Mesendoderm (in vitro differentiated cells): ENCODE measurements around the gene DNAAF1.
A peak's percentile ranks its signal among the peaks of the same experiment; 100 is the strongest.

ENCODE experiments used
- DNase-seq: peaks from one replicate; pipeline ENCODE4 v3.0.0; 2013
- H2AK5ac ChIP-seq: 2 replicates; pipeline ENCODE4 v1.6.1; 2013; ENCODE audit warnings: low read length, inconsistent platforms
- H2BK120ac ChIP-seq: 2 replicates; pipeline ENCODE4 v1.6.1; 2013; ENCODE audit warnings: low read depth, mild to moderate bottlenecking, low read length, moderate library complexity, mixed read lengths
- H2BK15ac ChIP-seq: replicated peaks from 2 replicates; pipeline ENCODE4 v1.6.1; 2013; ENCODE audit warnings: low read depth, mild to moderate bottlenecking, moderate library complexity
- H2BK5ac ChIP-seq: 2 replicates; pipeline ENCODE4 v1.6.1; 2013; ENCODE audit warnings: low read length, inconsistent platforms
- H3K18ac ChIP-seq: 2 replicates; pipeline ENCODE4 v1.6.1; 2013; ENCODE audit warnings: mild to moderate bottlenecking, low read length, mixed read lengths
- H3K23ac ChIP-seq: one replicate; pipeline ENCODE4 v1.6.1; 2013; ENCODE audit warnings: low read length
- H3K27ac ChIP-seq: 2 replicates; pipeline ENCODE4 v1.5.1; 2013; ENCODE audit warnings: low read depth, mild to moderate bottlenecking, inconsistent platforms, low read length, moderate library complexity
- H3K27me3 ChIP-seq: 2 replicates; pipeline ENCODE4 v1.6.1; 2013; ENCODE audit warnings: low read length, control low read depth, mild to moderate bottlenecking, inconsistent platforms; ENCODE audit not compliant: insufficient read depth, poor library complexity
- H3K36me3 ChIP-seq: 2 replicates; pipeline ENCODE4 v1.6.1; 2013; ENCODE audit warnings: low read length, inconsistent platforms; ENCODE audit not compliant: control insufficient read depth, insufficient read depth
- H3K4ac ChIP-seq: one replicate; pipeline ENCODE4 v1.6.1; 2013; ENCODE audit warnings: low read depth, mild to moderate bottlenecking, low read length, moderate library complexity
- H3K4me1 ChIP-seq: 2 replicates; pipeline ENCODE4 v1.6.1; 2013; ENCODE audit warnings: low read depth, low read length, inconsistent platforms; ENCODE audit not compliant: control insufficient read depth
- H3K4me2 ChIP-seq: 2 replicates; pipeline ENCODE4 v1.6.1; 2013; ENCODE audit warnings: low read length
- H3K4me3 ChIP-seq: 2 replicates; pipeline ENCODE4 v1.5.1; 2013; ENCODE audit warnings: mild to moderate bottlenecking, low read length
- H3K56ac ChIP-seq: one replicate; pipeline ENCODE4 v1.6.1; 2013; ENCODE audit warnings: low read length
- H3K79me1 ChIP-seq: 2 replicates; pipeline ENCODE4 v1.6.1; 2013; ENCODE audit warnings: low read length, inconsistent platforms
- H3K79me2 ChIP-seq: 2 replicates; pipeline ENCODE4 v1.6.1; 2013; ENCODE audit warnings: mild to moderate bottlenecking, low read length; ENCODE audit not compliant: control insufficient read depth, insufficient read depth
- H3K9ac ChIP-seq: 2 replicates; pipeline ENCODE4 v1.6.1; 2013; ENCODE audit warnings: low read length, inconsistent platforms
- H4K5ac ChIP-seq: one replicate; pipeline ENCODE4 v1.6.1; 2013; ENCODE audit warnings: low read length
- H4K8ac ChIP-seq: one replicate; pipeline ENCODE4 v1.6.1; 2013; ENCODE audit warnings: low read depth, mild to moderate bottlenecking, control low read depth, low read length, moderate library complexity
- WGBS: extraction: QIAGEN DNeasy Blood & Tissue Kit; methylation state at CpG from one replicate; pipeline ENCODE4 v1.1.7; 2013; ENCODE audit warnings: low lambda C conversion rate, missing lambda C conversion rate; ENCODE audit not compliant: insufficient coverage; ENCODE audit errors: extremely low coverage; 5-methylcytosine and 5-hydroxymethylcytosine counted together

The DNAAF1 gene

GRCh38 chr16:84143784-84144199 is 1.3 kb upstream of the DNAAF1 start:
- no peak overlapping the region for H4K5ac ChIP-seq
- H3K4me2 ChIP-seq, result peak overlapping the region; percentile 98
- no peaks in the 10 kb centered on the region for H3K36me3 ChIP-seq
- peak overlapping the region; percentile 89 for H3K9ac ChIP-seq
- H2AK5ac ChIP-seq, result no peak overlapping the region
- H3K4me1 ChIP-seq, result peaks cover 5% of the 10 kb centered on the region
- H3K18ac ChIP-seq, result no peak overlapping the region
- peaks cover 7% of the 10 kb centered on the region for H3K79me2 ChIP-seq
- peak overlapping the region; percentile 90 for H3K56ac ChIP-seq
- no peak overlapping the region for H2BK5ac ChIP-seq
- no peak overlapping the region for H2BK120ac ChIP-seq
- H3K79me1 ChIP-seq, result peaks cover 8% of the 10 kb centered on the region
- no peaks in the 10 kb centered on the region for H3K27me3 ChIP-seq
- peak; percentile 47 for DNase-seq
- H3K27ac ChIP-seq, result no peak overlapping the region
- WGBS, result no CpG with 5 or more reads among the region's 13 CpGs
- no peak overlapping the region for H3K4ac ChIP-seq
- peak overlapping the region; percentile 89 for H3K4me3 ChIP-seq
- no peak overlapping the region for H2BK15ac ChIP-seq
- H3K23ac ChIP-seq, result no peak overlapping the region
- H4K8ac ChIP-seq, result no peak overlapping the region

DNA sequence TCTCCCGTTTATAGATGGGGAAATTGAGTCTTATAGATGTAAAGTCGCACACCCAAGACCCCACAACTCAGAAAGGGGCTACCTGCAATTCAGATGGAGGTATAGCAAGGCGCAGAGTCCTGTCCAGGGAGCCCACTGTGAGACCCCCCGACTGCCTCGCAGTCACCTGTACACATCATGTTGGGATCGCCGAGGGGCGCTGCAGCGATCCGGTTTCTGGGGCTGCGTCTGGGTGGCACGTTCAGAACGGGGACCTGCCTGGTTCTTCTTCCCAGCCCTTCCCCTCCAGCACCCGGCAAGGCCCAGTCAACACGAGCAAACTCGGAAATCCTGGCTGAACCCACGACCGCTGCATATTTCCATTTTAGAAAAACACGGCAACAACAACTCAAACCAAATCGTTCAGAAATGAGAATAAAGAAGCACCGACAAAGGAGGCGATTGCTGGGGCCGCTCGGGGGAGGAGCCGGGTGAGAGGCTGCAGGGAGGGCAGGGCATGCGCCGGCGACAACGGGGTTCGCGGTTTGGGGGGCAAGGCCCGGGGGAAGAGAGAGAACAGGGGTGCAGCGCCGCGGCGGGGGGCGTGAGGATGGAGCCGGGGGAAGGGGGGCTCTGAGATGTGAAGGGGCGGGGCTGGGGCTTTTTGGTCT is 774 bp upstream of the DNAAF1 start:
- peak overlapping the region; percentile 89 for H3K9ac ChIP-seq
- H2BK120ac ChIP-seq, result no peak overlapping the region

DNA sequence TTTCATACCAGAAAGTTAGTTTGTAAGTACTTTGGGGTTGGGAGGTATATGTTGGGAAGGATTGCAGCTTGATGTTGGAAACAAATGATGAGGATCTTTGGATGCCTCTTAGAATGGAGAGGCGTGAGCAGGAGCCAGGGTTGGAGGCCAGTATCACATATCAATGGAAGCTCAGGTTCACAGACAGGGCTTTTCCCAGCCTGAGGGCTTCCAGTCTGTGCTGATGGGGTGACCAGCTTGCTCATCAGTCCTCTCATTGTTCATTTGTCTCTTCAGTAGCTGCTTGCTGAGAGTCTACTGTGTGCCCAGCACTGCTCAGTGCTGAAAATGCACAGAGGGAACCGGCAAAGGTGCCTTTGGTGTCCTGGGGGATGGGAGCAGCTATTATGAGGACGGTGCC is 5.8 kb downstream of the DNAAF1 start:
- H2BK5ac ChIP-seq, result no peak overlapping the region
- no peak overlapping the region for H3K56ac ChIP-seq
- no peak overlapping the region for H4K8ac ChIP-seq
- no CpG with 5 or more reads among the region's 3 CpGs for WGBS
- H3K27me3 ChIP-seq, result no peaks in the 10 kb centered on the region
- no peak overlapping the region for H3K18ac ChIP-seq
- no peak overlapping the region for H2BK15ac ChIP-seq
- H3K79me2 ChIP-seq, result no peaks in the 10 kb centered on the region
- no peak overlapping the region for H4K5ac ChIP-seq
- no peak overlapping the region for H3K4ac ChIP-seq
- no peak for DNase-seq
- no peak overlapping the region for H3K4me2 ChIP-seq
- no peak overlapping the region for H3K9ac ChIP-seq
- no peaks in the 10 kb centered on the region for H3K36me3 ChIP-seq
- no peak overlapping the region for H3K4me3 ChIP-seq
- no peak overlapping the region for H3K27ac ChIP-seq
- no peak overlapping the region for H2BK120ac ChIP-seq
- no peak overlapping the region for H3K23ac ChIP-seq
- H3K4me1 ChIP-seq, result no peaks in the 10 kb centered on the region
- H3K79me1 ChIP-seq, result no peaks in the 10 kb centered on the region
- no peak overlapping the region for H2AK5ac ChIP-seq

More for the DNA sequence above, 774 bp upstream of the DNAAF1 start:
- peaks cover 7% of the 10 kb centered on the region for H3K79me2 ChIP-seq
- H3K27me3 ChIP-seq, result no peaks in the 10 kb centered on the region
- peak overlapping the region; percentile 98 for H3K4me2 ChIP-seq
- DNase-seq, result peak; percentile 34
- no peak overlapping the region for H2AK5ac ChIP-seq
- peak overlapping the region; percentile 58 for H3K4ac ChIP-seq
- H3K36me3 ChIP-seq, result no peaks in the 10 kb centered on the region
- H4K8ac ChIP-seq, result no peak overlapping the region
- H3K18ac ChIP-seq, result peak overlapping the region; percentile 71
- peak overlapping the region; percentile 89 for H3K4me3 ChIP-seq
- no peak overlapping the region for H2BK5ac ChIP-seq
- H3K27ac ChIP-seq, result peak overlapping the region; percentile 38
- H2BK15ac ChIP-seq, result no peak overlapping the region
- peak overlapping the region; percentile 39 for H3K23ac ChIP-seq
- no CpG with 5 or more reads among the region's 39 CpGs for WGBS
- H3K56ac ChIP-seq, result peak overlapping the region; percentile 90
- H3K79me1 ChIP-seq, result peaks cover 8% of the 10 kb centered on the region
- H3K4me1 ChIP-seq, result peaks cover 2% of the 10 kb centered on the region
- no peak overlapping the region for H4K5ac ChIP-seq

DNA sequence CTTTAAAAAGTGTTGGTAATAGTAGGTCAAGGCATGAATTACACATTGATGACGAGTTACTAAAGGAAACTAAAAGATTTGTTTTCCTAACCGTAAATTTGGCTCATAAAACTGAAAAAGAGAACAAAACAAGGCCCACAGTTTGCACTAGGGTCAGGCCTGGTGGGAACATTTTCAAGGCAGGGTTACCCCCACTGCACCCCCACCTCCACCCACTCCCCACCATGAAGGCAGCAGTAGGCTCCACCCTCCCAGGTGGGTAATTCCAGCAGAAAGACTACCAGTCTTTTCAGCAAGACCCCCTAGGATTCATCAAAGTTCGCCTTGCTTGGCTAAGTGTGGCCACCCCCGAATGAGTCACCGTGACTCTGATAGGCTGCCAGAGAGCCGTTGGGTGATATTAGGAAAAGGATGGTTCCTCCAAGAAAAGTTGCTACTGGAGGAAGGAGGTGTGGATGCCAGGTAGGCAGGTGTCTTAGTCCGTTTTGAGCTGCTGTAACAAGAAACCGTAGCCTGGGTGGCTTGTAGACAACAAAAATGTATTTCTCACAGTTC is 8.6 kb downstream of the DNAAF1 start:
- H3K56ac ChIP-seq, result no peak overlapping the region
- no peak for DNase-seq
- no CpG with 5 or more reads among the region's 8 CpGs for WGBS
- H4K5ac ChIP-seq, result no peak overlapping the region
- no peak overlapping the region for H2BK120ac ChIP-seq
- no peaks in the 10 kb centered on the region for H3K27me3 ChIP-seq
- H2AK5ac ChIP-seq, result no peak overlapping the region
- no peak overlapping the region for H4K8ac ChIP-seq
- no peaks in the 10 kb centered on the region for H3K4me1 ChIP-seq
- H3K9ac ChIP-seq, result no peak overlapping the region
- H3K4ac ChIP-seq, result no peak overlapping the region
- H3K4me2 ChIP-seq, result no peak overlapping the region
- no peak overlapping the region for H3K27ac ChIP-seq
- no peak overlapping the region for H3K4me3 ChIP-seq
- no peak overlapping the region for H2BK15ac ChIP-seq
- no peak overlapping the region for H2BK5ac ChIP-seq
- H3K18ac ChIP-seq, result no peak overlapping the region
- H3K23ac ChIP-seq, result no peak overlapping the region
- H3K79me2 ChIP-seq, result no peaks in the 10 kb centered on the region
- H3K36me3 ChIP-seq, result no peaks in the 10 kb centered on the region
- no peaks in the 10 kb centered on the region for H3K79me1 ChIP-seq

- Histone ChIP-seq H3K27me3 (no peaks in the 10 kb centered on the region), H3K4ac (no peak overlapping the region), H3K36me3 (no peaks in the 10 kb centered on the region), H3K79me2 (no peaks in the 10 kb centered on the region), H2BK120ac (no peak overlapping the region), H3K4me3 (no peak overlapping the region), H3K79me1 (no peaks in the 10 kb centered on the region), H3K18ac (no peak overlapping the region), H3K9ac (no peak overlapping the region), H4K5ac (no peak overlapping the region), H2BK5ac (no peak overlapping the region), H3K4me1 (no peaks in the 10 kb centered on the region), H3K4me2 (no peak overlapping the region), H4K8ac (no peak overlapping the region), H2BK15ac (no peak overlapping the region), H3K27ac (no peak overlapping the region), H2AK5ac (no peak overlapping the region), H3K56ac (no peak overlapping the region), H3K23ac (no peak overlapping the region)
- no CpG with 5 or more reads among the region's 4 CpGs for WGBS
- DNase-seq, result no peak
Observed at GRCh38 chr16:84155226-84155625, 10.1 kb downstream of the DNAAF1 start.

DNA sequence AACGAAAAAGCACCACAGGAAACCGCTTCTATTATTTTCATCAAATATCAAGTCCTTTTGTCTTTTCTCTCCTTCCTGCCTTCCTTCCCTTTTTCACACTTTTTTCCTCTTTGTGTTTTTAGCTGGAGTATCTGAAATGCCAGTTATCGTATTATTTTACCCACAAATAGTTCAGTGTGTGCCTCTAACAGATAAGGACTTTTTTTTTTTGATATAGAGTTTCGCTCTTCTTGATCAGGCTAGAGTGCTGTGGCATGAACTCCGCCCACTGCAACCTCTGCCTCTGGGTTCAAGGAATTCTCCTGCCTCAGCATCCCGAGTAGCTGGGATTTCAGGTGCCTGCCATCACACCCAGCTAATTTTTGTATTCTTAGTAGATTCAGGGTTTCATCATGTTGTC is 10.7 kb downstream of the DNAAF1 start:
- no peak overlapping the region for H3K4ac ChIP-seq
- H3K36me3 ChIP-seq, result no peaks in the 10 kb centered on the region
- no peak overlapping the region for H3K4me2 ChIP-seq
- H2BK15ac ChIP-seq, result no peak overlapping the region
- H2BK120ac ChIP-seq, result no peak overlapping the region
- DNase-seq, result no peak
- H3K27ac ChIP-seq, result no peak overlapping the region
- H3K9ac ChIP-seq, result no peak overlapping the region
- H3K27me3 ChIP-seq, result no peaks in the 10 kb centered on the region
- no peaks in the 10 kb centered on the region for H3K4me1 ChIP-seq
- H4K8ac ChIP-seq, result no peak overlapping the region
- no peak overlapping the region for H3K56ac ChIP-seq
- no peak overlapping the region for H3K23ac ChIP-seq
- WGBS, result no CpG with 5 or more reads among the region's 6 CpGs
- no peak overlapping the region for H2AK5ac ChIP-seq
- no peak overlapping the region for H3K18ac ChIP-seq
- no peak overlapping the region for H2BK5ac ChIP-seq
- H3K79me1 ChIP-seq, result no peaks in the 10 kb centered on the region
- H3K4me3 ChIP-seq, result no peak overlapping the region
- no peaks in the 10 kb centered on the region for H3K79me2 ChIP-seq
- no peak overlapping the region for H4K5ac ChIP-seq
